Heart left ventricle (tissue), 13 donors: ENCODE measurements around the gene ENOX2.

Experiments used
- CTCF ChIP-seq, 12 donors: fragments of 200-600 bp; sonication (generic) in 4 of 12; IDR thresholded peaks; one replicate each; pipeline versions ENCODE4 v1.5.0 to v1.8.0; 2018 to 2022; ENCODE audit warnings: antibody characterized with exemption in 12 of 12, mild to moderate bottlenecking in 5 of 12
- POLR2A ChIP-seq, 2 donors: fragments of 450-650 bp; IDR thresholded peaks; one replicate each; pipeline ENCODE4 v1.6.1; 2017; ENCODE audit warnings: antibody characterized with exemption in 2 of 2, mild to moderate bottlenecking in 2 of 2, moderate library complexity in 2 of 2
- donor health status: ischemic (EF 13 %, LVEDD 7.1; RV severe dilation, severe dysfunction).
- donor health status: DM: no; HTN: yes; CAD: no.
- donor health status: DM: no; HTN: no; CAD: no.
- donor health status: ischemic (EF 25% LVEDD 6.9; RV normal size, moderate dysfunction).
- donor health status: ischemic (EF 25% LVEDD 5.7; RV mildly dilated, moderate dysfunction).
- donor health status: ischemic (EF 35%, LVEDD 5.7; RV mildly dilated, moderate dysfunction).
- donor health status: nonischemic (EF 11% LVEDD 7.7; RV severe dilation, severe dysfunction).
- donor health status: DM: yes; HTN: yes; CAD: no.
- donor health status: PGD.
- donor health status: ischemic (EF 29% LVEDD 5.4; RV normal size, mild dysfunction).
- donor health status: nonischemic (EF 23%, LVEDD 6.1; RV moderate dilation, normal function).

- TF ChIP-seq POLR2A (IDR thresholded peaks at IDR 0.05) = no peak
- no peak for TF ChIP-seq CTCF (IDR thresholded peaks at IDR 0.05)
Observed at GRCh38 chrX:130834830-130835229, 68.2 kb downstream of the ENOX2 start.
